IPS-11a (cell line): ENCODE results near the gene TMEM245.
A peak's percentile ranks its signal among the peaks of the same experiment; 100 is the strongest.

ENCODE experiments used
- H3K4me3 ChIP-seq: one replicate; pipeline ENCODE4 v1.5.1; 2013; ENCODE audit warnings: low read depth, low read length, control low read depth

Gene TMEM245

DNA sequence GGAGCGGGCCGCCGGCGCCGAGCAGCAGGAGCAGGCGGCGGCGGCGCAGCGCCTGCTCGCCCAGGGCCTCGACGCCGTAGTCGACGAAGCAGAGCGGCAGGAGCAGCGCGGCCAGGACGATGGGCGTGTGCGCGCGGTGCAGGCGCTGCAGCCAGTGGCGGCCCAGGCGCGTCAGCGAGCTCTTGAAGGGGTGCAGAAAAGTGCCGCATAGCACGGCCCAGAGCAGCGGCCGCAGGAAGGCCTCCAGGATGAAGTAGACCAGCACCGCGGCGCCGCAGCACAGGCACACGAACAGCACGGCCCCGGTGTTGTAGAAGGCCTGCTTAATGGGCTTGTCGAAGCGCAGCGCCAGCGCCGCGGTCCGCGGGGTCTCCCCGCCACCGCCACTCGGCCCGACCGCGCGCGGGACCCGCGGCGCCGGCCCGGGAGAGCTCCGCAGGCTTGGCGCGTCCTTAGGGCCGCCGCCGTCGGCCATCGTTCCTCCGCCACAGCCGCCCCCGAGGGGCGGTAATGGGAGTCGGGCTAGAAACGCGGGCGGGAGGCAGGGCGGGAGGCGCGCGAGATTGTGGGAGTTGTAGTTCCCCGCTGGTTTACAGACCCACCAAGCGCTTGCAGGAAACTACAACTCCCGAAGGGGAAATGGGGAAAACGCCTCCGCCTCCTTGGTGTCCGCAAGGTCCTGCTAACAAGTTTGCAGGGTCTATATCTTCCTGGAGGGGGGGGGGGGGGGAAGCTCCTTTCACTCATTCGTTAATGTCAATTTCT lies at the start of gene TMEM245:
Gene TMEM245 (minus strand): TSS at position 509 of the 765 bp plus-strand sequence. CDS start 34 bp downstream, at position 475.
- peak within 1 kb of the TSS; percentile 82 for H3K4me3 ChIP-seq

DNA sequence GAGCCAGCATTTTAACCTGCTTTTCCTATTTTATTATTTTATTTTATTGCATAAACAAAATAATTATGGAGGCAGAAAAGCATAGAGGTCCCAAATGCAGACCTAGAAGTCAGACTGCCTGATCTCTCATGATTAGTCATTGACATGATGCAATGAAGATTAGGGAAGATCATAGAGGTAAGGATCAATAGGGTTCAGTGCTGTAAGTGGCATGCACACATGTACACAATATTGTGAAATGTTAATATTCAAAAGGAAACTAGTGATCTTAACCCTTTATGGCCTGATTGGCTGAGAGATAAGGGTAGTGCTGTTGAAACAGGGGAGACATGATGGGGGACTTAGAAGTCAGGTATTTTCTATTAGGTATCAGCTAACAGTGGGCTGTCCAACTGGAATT lies 48.4 kb upstream of the TMEM245 start:
- no peak overlapping the region for H3K4me3 ChIP-seq

DNA sequence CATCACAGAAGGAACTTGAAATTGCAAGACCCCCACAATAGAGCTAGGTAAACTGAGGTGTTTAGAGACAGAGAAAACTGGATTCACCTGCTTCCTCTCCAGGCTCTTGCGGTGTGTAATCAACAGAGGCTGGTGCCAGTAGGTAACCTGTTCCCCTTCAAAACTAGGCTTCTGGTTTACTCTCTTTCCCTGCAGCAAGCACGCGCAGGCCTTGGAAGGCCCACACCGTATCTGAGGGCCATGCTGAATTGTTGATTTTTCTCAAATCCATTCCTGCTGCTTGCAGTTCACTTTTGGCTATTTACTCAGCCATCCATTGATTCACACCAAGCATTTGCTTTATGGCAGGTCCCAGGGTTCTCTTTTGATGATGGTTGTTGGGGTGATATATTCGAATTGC lies 48.0 kb upstream of the TMEM245 start:
- no peak overlapping the region for H3K4me3 ChIP-seq

DNA sequence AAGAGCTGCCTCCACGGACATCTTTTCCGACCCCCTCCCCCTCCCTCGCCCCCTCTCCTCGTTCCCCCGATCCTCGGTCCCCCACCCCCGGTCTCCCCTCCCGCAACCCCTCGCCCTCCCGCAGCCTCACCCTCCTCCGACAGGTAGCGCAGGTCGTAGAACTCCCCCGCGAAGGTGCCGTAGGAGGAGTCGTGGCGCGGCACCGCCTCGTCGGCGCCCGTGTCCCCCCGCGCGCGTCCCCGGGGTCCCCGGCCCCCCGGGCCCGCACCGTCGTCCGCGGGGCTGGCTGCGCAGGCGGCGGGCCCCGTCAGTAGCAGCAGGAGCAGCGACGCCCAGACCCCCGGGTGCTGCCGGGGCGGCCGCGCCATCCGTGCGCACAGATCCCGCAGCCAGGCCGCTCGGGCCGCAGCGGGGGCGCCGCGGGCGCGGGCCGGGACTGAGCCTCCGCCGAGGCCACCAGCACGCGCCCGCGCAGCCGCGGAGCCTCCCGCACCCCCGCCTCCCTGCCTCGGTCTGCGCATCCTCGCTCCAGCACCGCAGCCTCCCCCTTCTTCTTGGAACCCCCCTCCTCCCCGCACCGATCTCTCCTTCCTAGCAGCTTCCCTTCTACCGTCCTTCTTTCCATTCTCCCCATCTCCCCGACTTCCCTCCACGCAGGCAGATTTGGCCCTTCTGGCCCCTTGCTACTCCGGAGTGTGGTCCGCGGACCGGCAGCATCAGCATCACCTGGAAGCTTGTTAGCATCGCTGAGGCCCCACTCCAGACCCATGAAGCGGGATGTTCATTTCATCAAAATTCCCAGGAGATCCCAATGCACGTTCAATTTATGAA lies 47.2 kb upstream of the TMEM245 start, which contains the start of gene FRRS1L:
Gene FRRS1L (minus strand): TSS at position 479 of the 831 bp plus-strand sequence. CDS start 111 bp downstream, at position 368.
- peak within 1 kb of the TSS; percentile 31 for H3K4me3 ChIP-seq

DNA sequence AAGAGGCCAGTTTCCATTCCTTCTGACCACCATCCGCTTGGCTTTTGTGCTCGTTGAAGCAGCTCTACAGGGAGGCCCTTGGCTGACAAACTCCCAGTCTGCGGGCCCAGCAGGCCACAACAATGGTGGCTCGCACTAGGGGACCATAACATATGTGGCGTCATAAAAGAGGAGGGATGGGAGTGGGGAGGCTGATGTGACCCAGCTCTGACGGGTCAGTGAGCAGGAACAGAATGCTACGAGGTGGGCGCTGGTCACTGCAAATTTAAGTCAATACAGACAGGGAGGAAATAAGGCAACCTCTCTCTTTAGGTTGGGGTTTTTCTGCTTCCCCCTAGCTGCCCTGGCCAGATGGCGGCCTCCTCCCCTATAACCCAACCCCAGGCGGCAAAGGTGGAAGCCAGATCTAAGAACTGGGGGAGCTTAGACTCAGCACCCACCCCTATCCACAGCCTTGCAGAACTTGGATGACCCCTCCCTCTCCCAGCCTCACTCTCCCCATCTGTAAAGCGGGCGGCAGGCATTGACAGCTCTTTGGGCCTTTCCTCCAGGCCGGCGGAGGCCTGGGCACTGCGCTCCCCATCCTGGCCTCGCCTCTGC lies 46.5 kb upstream of the TMEM245 start:
- H3K4me3 ChIP-seq: peak overlapping the region; percentile 9

DNA sequence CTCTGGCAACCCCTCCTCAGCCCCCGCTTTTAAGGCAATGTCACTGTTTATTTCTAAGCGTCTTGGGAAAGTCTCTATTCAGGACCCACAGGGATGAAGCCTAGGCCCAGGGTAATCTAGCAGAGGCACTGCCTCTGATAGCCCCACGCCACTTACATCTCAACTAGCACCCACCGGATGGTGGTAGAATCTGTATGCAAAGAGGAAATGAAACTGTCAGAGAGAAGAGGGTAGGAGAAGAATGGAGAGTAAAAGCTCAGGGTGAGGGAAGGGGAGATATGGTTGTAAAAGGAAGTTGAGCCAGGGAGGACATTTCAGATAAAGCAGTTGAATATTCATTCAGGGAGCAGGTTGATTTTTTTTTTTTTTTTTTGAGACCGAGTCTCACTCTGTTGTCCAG lies 44.3 kb upstream of the TMEM245 start:
- H3K4me3 ChIP-seq: no peak overlapping the region

DNA sequence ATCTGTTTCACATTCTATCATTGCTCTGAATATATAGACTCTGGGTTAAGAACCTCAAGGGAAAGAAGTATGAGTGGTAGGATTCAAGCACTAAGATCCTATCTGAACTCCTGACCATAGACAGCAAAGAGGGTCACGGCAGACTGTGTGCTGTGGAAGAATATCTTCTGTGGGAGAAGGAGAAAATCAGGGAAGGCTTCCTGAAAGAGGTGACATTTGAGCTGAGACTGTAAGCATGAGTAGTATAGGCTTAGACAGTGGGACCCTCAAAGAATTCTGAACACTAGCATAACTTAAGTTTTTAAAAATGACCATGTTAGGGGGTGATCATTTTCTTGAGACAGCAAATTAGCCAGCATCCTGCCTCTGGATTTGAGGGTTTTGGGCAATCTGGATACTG lies 43.4 kb upstream of the TMEM245 start:
- no peak overlapping the region for H3K4me3 ChIP-seq

DNA sequence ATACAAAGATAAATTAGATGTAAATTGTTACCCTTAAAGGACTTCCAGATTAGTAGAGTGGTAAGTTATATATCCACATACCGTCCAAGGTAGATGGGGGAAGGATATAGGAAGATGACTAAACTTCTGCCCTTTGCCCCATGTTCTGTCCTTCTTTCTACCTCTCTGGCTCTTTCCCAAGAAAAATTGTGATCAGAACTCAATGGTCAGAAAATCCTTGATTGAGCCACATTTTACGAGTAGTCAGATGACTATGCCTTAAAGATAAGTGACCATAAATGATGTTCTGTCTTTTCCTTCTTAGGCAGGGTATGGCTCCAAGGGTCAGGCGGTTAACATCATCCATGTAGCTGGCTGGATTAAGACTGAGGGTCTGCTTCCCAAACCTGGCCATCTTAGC lies 42.9 kb upstream of the TMEM245 start:
- no peak overlapping the region for H3K4me3 ChIP-seq

DNA sequence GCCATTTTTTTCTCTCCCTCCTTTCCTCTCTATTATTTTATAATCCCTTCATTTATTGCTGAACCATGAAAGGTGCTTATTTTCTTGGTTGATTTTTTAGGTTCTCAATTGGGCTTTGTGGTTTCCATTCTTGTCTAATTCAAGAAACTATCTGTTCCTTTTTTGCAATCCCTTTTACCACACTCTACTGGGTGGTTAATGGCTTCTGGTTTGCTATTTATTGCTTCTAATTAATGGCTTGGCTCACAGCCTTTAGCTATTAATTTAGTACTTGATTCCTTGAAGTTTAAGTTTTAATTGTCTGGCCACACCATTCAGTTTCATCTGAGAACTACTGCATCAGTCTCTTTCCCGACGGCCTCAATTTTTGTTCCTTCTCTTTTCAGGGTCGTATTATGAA lies 41.7 kb upstream of the TMEM245 start:
- no peak overlapping the region for H3K4me3 ChIP-seq

DNA sequence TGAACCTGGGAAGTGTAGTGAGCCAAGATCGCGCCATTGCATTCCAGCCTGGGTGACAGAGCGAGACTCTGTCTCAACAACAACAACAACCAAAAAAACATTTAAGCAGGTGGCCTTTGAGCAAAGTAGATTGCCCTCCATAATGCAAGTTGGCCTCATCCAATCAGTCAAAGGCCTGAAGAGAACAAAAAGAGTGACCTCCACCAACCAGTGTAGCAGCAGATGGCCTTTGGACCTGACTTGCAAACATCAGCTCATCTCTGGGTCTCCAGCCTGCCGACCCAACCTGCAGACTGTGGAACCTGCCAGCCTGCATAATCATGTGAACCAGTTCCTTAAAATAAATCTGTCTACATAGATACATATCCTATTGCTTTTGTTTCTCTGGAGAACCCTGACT lies 39.8 kb upstream of the TMEM245 start:
- no peak overlapping the region for H3K4me3 ChIP-seq

DNA sequence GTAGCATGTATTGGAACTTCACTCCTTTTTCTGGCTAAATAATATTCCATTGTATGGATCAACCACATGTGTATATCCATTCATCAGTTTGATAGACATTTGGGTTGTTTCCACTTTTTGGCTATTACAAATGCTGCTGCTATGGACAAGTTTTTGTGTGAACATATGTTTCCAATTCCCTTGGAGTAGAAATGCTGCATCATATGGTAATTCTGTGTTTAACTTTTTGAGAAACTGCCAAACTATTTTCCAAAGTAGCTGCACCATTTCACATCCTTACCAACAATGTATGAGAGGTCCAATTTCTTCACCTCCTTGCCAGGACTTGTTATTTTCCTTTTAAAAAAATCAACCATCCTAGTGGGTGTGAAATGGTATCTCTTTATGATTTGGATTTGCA lies 38.9 kb upstream of the TMEM245 start:
- H3K4me3 ChIP-seq: no peak overlapping the region

DNA sequence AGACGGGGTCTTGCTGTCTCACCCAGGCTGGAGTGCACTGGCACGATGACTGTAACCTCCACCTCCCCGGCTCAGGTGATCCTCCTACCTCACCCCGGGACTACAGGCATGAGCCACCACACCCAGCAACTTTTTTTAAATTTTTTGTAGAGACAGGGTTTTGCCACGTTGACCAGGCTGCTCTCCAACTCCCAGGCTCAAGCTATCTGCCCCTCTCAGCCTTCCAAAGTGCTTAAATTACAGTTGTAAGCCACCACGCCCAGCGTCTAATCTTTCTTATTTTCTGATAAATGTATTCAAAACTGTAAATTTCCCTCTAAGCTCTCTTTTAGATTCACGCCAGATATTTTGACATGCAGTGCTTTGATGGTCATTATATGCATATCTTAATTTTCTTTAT lies 37.0 kb upstream of the TMEM245 start:
- no peak overlapping the region for H3K4me3 ChIP-seq

DNA sequence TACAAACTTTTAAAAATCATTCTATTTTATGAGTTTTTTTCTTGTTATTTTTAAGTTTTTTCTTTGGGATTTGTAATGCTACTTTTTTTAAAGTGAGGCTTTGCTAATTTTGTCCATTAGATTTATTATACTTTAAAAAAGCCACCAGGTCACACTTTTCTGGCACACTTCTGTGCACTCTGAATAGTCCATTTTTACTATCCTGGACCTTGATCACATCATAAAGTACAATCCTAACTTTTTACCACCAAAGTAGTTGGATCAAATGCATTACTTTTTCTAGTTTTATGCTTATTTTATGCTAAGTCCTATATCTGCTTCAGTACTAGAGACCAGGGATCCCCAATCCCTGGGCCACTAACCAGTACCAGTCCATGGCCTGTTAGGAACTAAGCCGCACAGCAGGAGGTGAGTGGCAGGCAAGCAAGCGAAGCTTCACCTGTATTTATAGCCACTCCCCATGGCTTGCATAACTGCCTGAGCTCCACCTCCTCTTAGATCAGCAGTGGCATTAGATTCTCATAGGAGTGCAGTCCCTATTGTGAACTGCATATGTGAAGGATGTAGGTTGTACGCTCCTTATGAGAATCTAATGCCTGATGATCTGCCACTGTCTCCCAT lies 31.3 kb upstream of the TMEM245 start:
- no peak overlapping the region for H3K4me3 ChIP-seq

DNA sequence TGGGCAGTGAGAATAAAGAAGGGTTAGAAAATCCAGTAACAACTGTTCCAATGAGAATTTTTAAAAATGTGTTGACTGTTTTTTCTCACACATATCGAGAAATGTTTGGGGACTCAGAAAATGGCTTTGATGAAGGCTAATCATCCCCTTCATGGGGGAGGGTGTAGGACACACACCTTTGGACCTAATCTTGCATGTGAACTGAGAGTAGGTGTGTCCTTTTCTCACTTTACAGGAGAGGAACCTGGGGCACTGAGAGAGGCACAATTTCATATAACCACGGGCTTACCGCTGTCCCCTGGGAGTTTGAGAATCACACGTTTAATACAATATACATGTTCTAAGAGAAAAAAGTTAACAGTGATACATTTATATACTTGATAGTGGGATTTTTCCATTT lies 30.0 kb upstream of the TMEM245 start:
- no peak overlapping the region for H3K4me3 ChIP-seq

DNA sequence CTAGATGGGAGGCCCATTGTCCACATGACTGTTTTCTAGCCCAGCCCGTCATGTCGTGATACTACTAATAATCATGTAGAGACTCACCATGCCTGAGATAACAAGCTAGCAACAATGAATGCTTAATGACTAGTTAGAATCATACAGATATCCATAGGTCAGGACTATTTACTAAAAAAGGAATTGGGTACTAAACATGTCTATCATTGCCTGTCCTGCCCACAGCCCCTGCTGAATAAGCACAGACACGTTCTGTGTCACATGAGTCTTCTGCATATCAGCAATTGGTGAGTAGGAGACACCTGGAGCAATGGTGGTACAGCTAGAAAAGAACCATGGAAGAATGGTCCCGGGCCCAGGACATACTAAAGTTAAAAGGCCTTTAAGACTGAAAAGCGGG lies 29.3 kb upstream of the TMEM245 start:
- H3K4me3 ChIP-seq: no peak overlapping the region

DNA sequence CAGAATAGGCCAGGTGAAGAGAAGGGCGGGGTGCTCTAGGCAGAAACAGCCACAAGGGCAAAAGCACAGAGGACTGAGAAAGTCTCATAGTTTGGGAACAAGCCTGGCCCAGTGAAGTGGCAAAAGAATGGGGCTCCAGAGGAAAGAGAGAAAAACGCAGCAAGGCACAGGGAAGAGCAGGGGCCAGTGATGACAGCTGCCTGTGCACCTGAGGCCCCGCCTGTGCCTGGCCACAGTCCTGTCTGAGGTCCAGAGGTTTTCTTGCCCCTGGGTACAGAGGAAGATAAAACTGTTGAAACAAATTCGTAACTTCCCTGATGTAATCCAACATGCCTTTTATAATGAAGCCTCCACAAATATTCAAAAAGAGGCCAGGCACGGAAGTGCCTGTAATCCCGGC lies 25.3 kb upstream of the TMEM245 start:
- no peak overlapping the region for H3K4me3 ChIP-seq

DNA sequence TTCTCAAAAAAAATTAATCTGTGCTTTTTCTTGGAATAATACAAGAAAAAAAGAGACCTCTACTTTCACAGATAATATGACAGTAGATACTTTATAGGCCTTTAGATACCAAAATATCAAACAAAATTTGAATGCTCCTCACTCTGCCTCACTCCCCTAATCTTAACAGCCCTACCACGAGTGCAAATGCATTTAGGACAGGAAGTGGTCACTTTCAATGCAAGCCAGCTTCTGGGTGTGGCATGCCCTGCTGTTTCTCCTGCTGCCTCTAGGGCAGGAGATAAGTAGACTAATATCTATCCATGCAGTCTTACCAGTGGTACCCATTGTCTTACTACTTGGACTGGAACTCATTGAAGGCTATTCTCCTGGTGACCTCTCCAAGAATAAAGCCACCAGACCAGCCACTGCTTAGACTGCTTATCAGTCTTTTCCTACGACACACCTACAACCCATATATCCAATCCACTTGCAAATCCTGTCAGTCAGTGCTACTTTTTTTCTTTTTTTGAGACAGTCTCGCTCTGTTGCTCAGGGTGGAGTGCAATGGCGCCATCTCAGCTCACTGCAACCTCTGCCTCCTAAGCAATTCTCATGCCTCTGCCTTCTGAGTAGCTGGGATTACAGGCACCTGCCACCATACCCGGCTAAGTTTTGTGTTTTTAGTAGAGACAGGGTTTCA lies 24.3 kb upstream of the TMEM245 start:
- no peak overlapping the region for H3K4me3 ChIP-seq

DNA sequence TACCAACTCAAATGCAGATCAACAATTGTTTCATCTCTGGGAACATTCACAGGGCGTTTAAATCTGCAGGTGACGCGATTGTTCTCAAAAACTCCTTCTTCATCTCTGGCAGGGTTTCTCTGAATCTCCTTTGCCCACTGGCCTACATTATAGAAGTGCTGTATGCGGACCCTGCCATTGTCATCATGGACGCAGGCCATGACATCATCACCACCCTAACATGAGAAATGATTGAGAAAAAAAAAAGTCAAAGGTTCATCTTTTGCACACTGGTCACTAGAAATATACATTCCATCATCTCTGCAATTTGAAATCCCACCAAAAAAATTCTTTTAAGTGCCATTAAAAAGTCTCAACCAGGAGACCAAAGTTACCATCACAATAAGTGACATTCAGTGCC lies 21.6 kb upstream of the TMEM245 start:
- H3K4me3 ChIP-seq: no peak overlapping the region

DNA sequence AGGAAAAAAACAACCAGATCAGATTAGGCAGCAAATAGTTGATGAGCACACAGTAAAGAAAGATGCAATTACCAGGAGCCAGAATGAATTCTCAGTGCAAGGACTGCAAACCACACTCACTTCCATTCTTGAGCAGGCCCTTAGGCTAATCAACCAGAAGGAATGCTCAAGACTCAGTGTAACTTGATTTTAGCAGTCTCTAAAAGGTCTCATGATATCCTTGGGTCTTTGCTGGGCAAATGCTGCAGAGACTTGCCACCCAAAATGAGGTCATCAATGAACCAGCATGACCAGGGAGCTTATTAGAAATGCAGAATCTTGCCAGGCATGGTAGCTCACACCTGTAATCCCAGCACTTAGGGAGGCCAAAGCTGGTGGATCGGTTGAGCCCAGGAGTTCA lies 20.1 kb upstream of the TMEM245 start:
- no peak overlapping the region for H3K4me3 ChIP-seq

DNA sequence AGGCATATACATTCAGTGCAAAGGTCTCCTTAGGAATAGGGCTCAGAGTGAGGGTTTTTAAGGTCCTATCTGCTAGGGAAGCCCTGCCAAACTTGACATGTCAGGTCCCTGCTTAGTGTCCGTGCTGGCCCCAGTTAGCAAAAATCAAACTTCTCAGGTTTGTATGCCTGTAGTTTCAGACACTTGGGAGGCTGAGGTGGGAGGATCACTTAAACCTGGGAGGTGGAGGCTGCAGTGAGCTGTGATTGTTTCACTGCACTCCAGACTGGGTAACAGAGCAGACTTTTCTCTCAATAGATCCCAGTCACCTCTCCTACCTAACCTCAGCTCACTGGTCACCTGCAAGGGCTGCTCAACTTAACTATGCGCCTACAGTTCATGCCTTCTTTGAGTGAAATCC lies 18.7 kb upstream of the TMEM245 start:
- no peak overlapping the region for H3K4me3 ChIP-seq

DNA sequence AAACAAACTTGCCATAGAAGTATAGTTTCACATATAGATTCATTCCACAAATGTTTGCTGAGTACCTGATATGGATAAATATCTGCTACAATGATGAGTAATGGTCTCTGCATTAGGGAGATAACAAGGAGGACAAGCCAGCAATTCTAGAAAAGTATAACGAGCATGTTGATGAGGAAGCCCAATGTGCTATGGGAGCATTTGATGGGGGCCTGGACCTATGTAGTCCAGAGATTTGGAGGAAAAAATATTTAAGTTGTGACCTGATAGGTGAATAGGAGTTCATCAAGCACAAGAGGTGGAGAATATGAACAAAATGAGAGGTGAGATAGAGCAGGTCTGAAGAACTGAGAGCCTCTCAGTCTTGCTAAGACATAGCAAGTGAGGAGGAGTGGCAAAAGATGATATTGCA lies 14.4 kb upstream of the TMEM245 start:
- H3K4me3 ChIP-seq: no peak overlapping the region
